ENCODE measurements around the gene DNMBP. TPM values are rescaled to one million over a fixed set of nuclear protein-coding genes. Genes with fewer than 3 reads are reported as not detected.
"Not testable (repeated sequence)": the region's sequence is repeated elsewhere in the genome, so short reads cannot be mapped to it uniquely, and the experiment has no call there.

DNMBP gene
- total and polyA plus RNA-seq, 7 donors = 15.0 to 21.6 (median 18.6) TPM

GRCh38 chr10:99895867-99896266, 113.9 kb downstream of the DNMBP start:
- 76 to 87% methylated on average over 9 of the region's 9 CpGs for WGBS, 2 donors
- no peak for DNase-seq
- Histone ChIP-seq H3K9me3 (no peaks in the 10 kb centered on the region), H3K27me3 (no peaks in the 10 kb centered on the region), H3K4me3 (no peak overlapping the region), H3K27ac (no peak overlapping the region), H3K36me3 (peaks cover 4 to 73% (median 53%) of the 10 kb centered on the region in 4 donors), H3K4me1 (peaks cover 0 to 4% (median 0%) of the 10 kb centered on the region in 4 donors)
- intact Hi-C loops (cut with DNase I) = no loop called here
- TF ChIP-seq POLR2AphosphoS5 (IDR thresholded peaks at IDR 0.05) (no peak), POLR2A (IDR thresholded peaks at IDR 0.05) (no peak), EP300 (IDR thresholded peaks at IDR 0.05) (no peak), CTCF (IDR thresholded peaks at IDR 0.05) (no peak)

- DNase-seq; H3K9me3 ChIP-seq; H3K4me1 ChIP-seq; H3K4me3 ChIP-seq; H3K27me3 ChIP-seq; H3K27ac ChIP-seq; intact Hi-C loops (cut with DNase I): not testable (repeated sequence)
- peaks cover 4 to 81% (median 53%) of the 10 kb centered on the region in 4 donors for H3K36me3 ChIP-seq
- 94% methylated on average over 9 of the region's 9 CpGs for WGBS, 2 donors
These were observed 114.7 kb downstream of the DNMBP start for GRCh38 chr10:99895066-99895465.

GRCh38 chr10:99894613-99895012, 115.1 kb downstream of the DNMBP start:
- Histone ChIP-seq H3K27ac (no peak overlapping the region), H3K9me3 (no peaks in the 10 kb centered on the region), H3K36me3 (peaks cover 4 to 78% (median 53%) of the 10 kb centered on the region in 4 donors), H3K27me3 (no peaks in the 10 kb centered on the region), H3K4me1 (peaks cover 0 to 4% (median 0%) of the 10 kb centered on the region in 4 donors), H3K4me3 (no peak overlapping the region)
- TF ChIP-seq CTCF (IDR thresholded peaks at IDR 0.05) = no peak
- no peak for TF ChIP-seq POLR2AphosphoS5 (IDR thresholded peaks at IDR 0.05)
- TF ChIP-seq POLR2A (IDR thresholded peaks at IDR 0.05) = no peak
- TF ChIP-seq EP300 (IDR thresholded peaks at IDR 0.05) = no peak
- WGBS, 2 donors = 97 to 98% methylated on average over 4 of the region's 4 CpGs
- DNase-seq = no peak
- intact Hi-C loops (cut with DNase I) = no loop called here

- H3K27ac ChIP-seq = no peak overlapping the region
- DNase-seq = no peak
- H3K4me3 ChIP-seq = no peak overlapping the region
- H3K9me3 ChIP-seq = no peaks in the 10 kb centered on the region
- intact Hi-C loops (cut with DNase I) = no loop called here
- WGBS, 2 donors = 91 to 92% methylated on average over 4 of the region's 4 CpGs
- TF ChIP-seq CTCF (IDR thresholded peaks at IDR 0.05) (no peak), POLR2AphosphoS5 (IDR thresholded peaks at IDR 0.05) (no peak), POLR2A (IDR thresholded peaks at IDR 0.05) (no peak), EP300 (IDR thresholded peaks at IDR 0.05) (no peak)
- no peaks in the 10 kb centered on the region for H3K27me3 ChIP-seq
- H3K4me1 ChIP-seq = no peaks in the 10 kb centered on the region
- peaks cover 8 to 70% (median 36%) of the 10 kb centered on the region in 4 donors for H3K36me3 ChIP-seq
These were observed 121.1 kb downstream of the DNMBP start for GRCh38 chr10:99888622-99889021.

GRCh38 chr10:99883523-99883922, 126.2 kb downstream of the DNMBP start:
- intact Hi-C loops (cut with DNase I) = no loop called here
- TF ChIP-seq POLR2A (IDR thresholded peaks at IDR 0.05) (no peak), EP300 (IDR thresholded peaks at IDR 0.05) (no peak), CTCF (IDR thresholded peaks at IDR 0.05) (no peak), POLR2AphosphoS5 (IDR thresholded peaks at IDR 0.05) (no peak)
- H3K27me3 ChIP-seq = no peaks in the 10 kb centered on the region
- WGBS, 2 donors = 88 to 89% methylated on average over 2 of the region's 2 CpGs
- peaks cover 8 to 100% (median 71%) of the 10 kb centered on the region in 4 donors for H3K36me3 ChIP-seq
- H3K27ac ChIP-seq = no peak overlapping the region
- no peak overlapping the region for H3K4me3 ChIP-seq
- H3K4me1 ChIP-seq = no peaks in the 10 kb centered on the region
- H3K9me3 ChIP-seq = no peaks in the 10 kb centered on the region
- DNase-seq = no peak

All from sigmoid colon (tissue), 7 donors.